ENCODE data around the gene SLC8A3.

Gene SLC8A3

DNA sequence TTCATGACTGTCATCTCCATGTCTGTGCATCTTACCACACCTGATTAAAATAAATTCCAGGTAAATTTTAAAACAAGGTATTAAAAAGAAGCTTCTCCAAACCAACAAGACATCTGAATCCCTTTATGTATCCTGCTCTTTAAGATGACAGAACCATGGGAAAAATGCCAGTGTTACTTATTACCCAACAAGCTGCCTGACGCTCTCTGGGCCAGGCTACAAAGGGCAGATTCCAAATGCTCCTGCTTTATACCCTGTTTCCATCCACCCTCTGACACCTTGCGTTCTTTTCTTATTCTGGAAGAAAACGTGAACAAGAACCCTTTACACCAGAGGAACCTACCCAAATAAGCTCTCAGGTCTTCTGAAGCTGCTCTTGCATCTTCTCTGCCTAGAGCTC, 70.7 kb downstream of the SLC8A3 start:
- DNase-seq (ENCODE audit: low read depth) = no peak

- DNase-seq (ENCODE audit: low read depth) = no peak
These were observed 72.5 kb downstream of the SLC8A3 start for GRCh38 chr14:70116278-70116677.

DNA sequence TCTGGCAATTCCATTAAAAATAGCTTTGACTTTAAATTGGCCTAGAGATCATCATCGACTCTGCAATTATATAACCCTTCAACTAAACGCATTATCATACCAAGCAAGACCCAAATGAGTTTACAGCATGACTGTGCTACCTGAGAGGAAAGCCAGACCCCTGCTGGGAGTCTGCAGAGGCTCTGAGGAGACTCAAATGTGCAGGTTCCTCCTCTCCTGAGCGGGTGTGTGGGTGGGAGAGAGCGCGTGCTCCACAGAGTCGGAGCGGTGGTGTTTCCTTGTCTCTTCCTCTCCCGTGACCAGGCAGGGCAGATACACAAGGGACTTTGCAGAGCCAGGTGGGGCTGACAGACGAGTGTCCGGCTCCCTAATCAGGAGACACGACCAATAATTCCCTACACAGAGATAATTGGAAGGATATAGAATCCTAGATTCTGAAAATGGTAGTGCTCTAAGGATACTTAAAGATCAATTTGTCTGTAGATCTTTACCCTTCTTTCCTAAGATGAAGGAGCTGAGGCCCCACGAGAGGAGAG, 74.1 kb downstream of the SLC8A3 start:
- no peak for DNase-seq (ENCODE audit: low read depth)

- DNase-seq (ENCODE audit: low read depth) = no peak
These were observed 75.5 kb downstream of the SLC8A3 start for GRCh38 chr14:70113211-70113610.

GRCh38 chr14:70108419-70108818, 80.3 kb downstream of the SLC8A3 start:
- no peak for DNase-seq (ENCODE audit: low read depth)

GRCh38 chr14:70107309-70107708, 81.4 kb downstream of the SLC8A3 start:
- no peak for DNase-seq (ENCODE audit: low read depth)

GRCh38 chr14:70100071-70100470, 88.7 kb downstream of the SLC8A3 start:
- DNase-seq (ENCODE audit: low read depth) = no peak

- DNase-seq (ENCODE audit: low read depth) = no peak
These were observed 90.4 kb downstream of the SLC8A3 start for GRCh38 chr14:70098250-70098809.

DNA sequence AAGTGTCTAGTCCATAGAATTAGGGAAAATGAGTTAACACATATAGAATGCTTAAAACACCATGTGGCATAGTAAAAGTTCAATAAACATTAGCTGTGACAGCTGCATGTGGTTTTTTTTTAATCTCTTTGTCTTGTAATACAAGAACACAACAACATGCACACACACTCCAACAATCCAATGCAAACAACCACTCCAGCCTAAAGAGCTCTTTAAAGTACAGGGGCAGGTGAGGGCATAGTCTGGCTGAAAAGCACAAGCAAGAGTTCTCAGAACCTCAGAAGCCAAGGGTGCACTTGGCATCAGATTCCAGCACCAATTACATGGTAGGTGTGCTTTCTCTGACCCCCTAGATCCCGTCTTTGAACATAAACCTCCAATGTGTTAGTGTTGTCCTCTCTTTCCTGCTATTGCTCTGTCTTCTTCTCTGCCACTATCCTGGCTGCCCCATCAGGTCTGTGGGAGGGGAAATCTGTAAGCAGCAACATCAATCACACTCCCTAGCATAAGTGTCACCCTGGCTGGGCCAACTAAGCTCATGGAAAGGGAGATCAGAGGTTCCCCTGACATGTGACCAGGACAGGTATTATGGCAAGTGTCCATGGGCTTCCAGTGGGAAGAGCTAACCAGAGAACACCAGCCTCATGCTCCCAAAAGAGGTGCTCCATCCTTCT, 91.0 kb downstream of the SLC8A3 start:
- no peak for DNase-seq (ENCODE audit: low read depth)

GRCh38 chr14:70096866-70097265, 91.9 kb downstream of the SLC8A3 start:
- DNase-seq (ENCODE audit: low read depth) = no peak

DNA sequence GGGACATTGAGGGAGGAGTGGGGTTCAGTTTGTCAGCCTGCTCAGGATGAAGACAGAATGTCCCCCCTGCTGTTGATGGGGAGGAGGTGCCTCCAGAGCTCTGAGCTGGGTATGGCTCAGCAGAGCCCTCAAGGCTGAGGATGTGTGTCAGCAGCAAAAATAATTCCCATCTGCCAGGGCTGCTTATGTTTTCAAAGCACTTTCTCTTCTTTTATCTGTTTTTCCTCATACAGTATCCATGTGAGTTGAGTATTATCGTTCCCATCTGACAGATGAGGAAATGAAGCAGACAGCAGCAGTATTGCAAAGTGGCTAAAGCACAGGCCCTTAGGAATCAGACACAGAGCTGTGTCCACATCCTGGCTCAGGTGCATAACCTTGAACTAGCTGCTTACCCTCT, 94.1 kb downstream of the SLC8A3 start:
- no peak for DNase-seq (ENCODE audit: low read depth)

GRCh38 chr14:70094106-70094505, 94.6 kb downstream of the SLC8A3 start:
- no peak for DNase-seq (ENCODE audit: low read depth)

- DNase-seq (ENCODE audit: low read depth) = no peak
These were observed 95.6 kb downstream of the SLC8A3 start for GRCh38 chr14:70093156-70093555.

GRCh38 chr14:70087380-70087697, 101.4 kb downstream of the SLC8A3 start:
- DNase-seq (ENCODE audit: low read depth) = no peak

GRCh38 chr14:70086685-70087379, 101.9 kb downstream of the SLC8A3 start:
- DNase-seq (ENCODE audit: low read depth) = no peak

DNA sequence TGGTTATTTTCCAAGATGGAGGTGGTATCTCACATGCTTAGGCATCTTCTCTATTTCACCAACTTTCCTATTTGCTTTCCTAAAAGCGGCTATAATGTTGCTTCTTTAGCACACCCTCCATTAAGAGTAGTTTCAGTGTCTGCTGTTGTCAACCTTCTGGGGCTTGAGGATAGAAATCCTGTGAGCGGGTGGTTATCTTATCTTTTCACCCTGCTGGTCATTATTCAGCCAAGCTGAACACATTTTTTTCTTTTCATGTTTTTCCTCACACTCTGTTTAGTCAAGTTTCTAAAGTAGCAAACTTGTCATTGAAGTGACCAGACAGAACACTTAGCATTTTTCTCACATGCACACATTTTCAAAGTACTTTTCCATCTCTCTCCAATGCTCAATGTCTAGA, 104.5 kb downstream of the SLC8A3 start:
- no peak for DNase-seq (ENCODE audit: low read depth)

GRCh38 chr14:70082394-70082793, 106.4 kb downstream of the SLC8A3 start:
- DNase-seq (ENCODE audit: low read depth) = no peak

- DNase-seq (ENCODE audit: low read depth) = no peak
These were observed 108.7 kb downstream of the SLC8A3 start for GRCh38 chr14:70080076-70080475.

DNA sequence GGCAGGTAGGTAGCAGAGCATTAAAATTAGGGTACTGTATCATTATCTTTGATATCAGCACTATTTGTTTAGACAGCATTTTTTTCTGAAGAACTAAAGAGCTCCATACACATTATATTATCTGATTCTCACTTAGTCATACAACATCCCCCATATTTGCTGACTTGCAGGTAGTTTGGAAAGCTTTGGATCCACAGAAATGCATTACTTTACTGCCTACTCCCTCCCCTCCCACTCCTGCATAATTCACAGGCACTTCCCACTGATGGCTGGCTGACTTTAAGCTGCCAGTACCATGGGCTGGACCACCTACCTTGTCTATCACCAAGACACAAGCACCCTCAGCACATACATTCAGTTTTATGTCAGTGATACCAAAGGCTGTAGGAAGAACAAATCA, 110.4 kb downstream of the SLC8A3 start:
- no peak for DNase-seq (ENCODE audit: low read depth)

DNA sequence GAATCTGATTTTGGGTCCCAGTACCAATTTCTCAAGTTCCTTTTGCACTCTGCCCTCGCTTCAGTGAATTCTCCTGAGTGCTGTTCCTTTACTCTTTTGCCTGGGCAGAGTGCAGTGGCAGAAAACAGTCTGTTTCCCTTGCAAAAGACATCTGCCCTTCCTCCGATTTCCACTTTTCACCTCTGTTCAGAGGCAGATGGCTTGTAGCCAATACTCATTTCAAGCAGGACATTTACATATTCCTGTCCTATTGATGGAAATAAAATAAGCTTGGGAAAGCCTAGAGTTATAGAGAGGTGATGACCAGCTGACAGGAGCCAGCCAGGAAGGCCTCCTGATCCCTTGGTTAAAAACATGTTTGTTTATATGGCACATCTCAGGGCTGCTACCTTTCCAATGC, 111.0 kb downstream of the SLC8A3 start:
- no peak for DNase-seq (ENCODE audit: low read depth)

DNA sequence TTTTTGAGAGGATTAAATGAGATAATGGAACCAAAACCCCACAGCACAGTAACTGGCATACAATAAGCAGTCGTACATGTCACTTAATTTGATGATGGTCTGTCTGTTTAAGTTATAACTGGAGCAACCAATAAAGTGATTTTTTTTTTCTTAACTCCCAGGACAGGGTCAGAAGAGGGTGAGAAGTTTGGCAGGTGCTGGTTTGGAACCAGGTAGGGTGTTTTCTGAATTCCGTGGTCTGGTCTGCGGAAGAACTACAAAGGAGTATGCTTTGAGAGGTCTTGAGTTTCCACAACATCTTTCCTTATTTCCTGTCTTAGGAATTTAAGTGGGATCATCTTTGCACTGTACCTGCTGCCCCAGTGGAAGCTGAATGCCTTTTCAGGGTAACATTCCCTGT, 111.7 kb downstream of the SLC8A3 start:
- no peak for DNase-seq (ENCODE audit: low read depth)

DNA sequence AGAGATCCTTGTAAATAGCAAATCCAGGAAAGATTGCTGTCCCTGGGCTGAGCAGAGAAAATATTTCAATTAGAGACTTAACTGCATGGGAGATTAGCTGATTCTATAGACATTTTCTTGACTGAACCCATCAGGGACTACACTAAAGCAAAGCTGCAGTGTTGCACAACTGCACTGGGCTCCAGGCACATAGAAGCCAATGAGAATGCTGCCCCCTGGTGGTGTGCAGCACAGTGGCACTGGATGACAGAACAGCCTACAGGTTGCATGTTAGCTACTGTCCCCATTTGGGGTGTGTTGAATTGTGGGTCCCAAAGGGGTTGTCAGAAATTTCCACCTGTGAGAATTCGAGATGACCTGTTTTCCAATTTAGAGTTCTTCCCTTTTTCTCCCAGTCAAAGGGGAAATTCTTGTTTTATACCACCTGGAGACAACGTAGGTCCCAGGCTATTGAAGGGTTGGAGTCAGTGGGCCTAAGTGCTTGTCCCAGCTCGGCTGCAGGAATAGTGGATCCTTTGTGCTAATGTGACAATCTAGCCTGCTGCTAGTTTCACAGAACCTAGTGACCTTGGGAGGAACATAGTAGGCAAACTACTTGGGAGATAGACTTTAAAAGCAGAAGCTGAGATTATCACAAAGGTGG, 114.7 kb downstream of the SLC8A3 start:
- DNase-seq (ENCODE audit: low read depth) = no peak

- no peak for DNase-seq (ENCODE audit: low read depth)
These were observed 119.6 kb downstream of the SLC8A3 start for GRCh38 chr14:70069186-70069585.
